CD4-positive, alpha-beta T cell (primary cell): ENCODE results near the gene FBXO24. TPM values are rescaled to one million over a fixed set of nuclear protein-coding genes. Genes with fewer than 3 reads are reported as not detected.

Source experiments
- ATAC-seq: fragments of 200-7000 bp; cut with Tn5 transposase; one replicate; pipeline ENCODE4 v1.10.0; 2022; ENCODE audit warnings: mild to moderate bottlenecking; ENCODE audit not compliant: poor library complexity
- CTCF ChIA-PET: fragments of 350-600 bp; sonication (Branson Sonifier 250); formaldehyde crosslinking; loops from one replicate; lab custom pipeline; 2021; ENCODE audit warnings: antibody characterized with exemption, inconsistent platforms; lab: Charles Lee
- POLR2A ChIA-PET: fragments of 350-600 bp; sonication (Branson Sonifier 250); formaldehyde crosslinking; loops from one replicate; lab custom pipeline; 2021; ENCODE audit warnings: antibody characterized with exemption, inconsistent platforms; lab: Charles Lee
- DNase-seq, 14 experiments: peaks; one replicate each; pipeline ENCODE4 v3.0.0-alpha.2; 2013 to 2020; ENCODE audit warnings: mixed read lengths in 2 of 14
- H3K27ac ChIP-seq, 2 donors: one replicate each; pipeline versions ENCODE4 v1.5.1 to v1.7.0; 2013; ENCODE audit warnings: low read length in 2 of 2, low read depth in 1 of 2, mild to moderate bottlenecking in 1 of 2
- H3K27me3 ChIP-seq, 2 experiments: 1 replicate in 1 of 2; 2 replicates in 1 of 2; pipeline versions ENCODE4 v1.6.1 to v1.7.0; 2013; ENCODE audit warnings: low read length in 2 of 2, control low read depth in 1 of 2, mild to moderate bottlenecking in 1 of 2, moderate library complexity in 1 of 2; ENCODE audit not compliant: insufficient read depth in 2 of 2, control insufficient read depth in 1 of 2
- H3K36me3 ChIP-seq: one replicate; pipeline ENCODE4 v1.6.1; 2013; ENCODE audit warnings: low read length, control low read depth; ENCODE audit not compliant: insufficient read depth
- H3K4me1 ChIP-seq: one replicate; pipeline ENCODE4 v1.6.1; 2013; ENCODE audit warnings: low read length, control low read depth; ENCODE audit not compliant: insufficient read depth
- H3K4me3 ChIP-seq: one replicate; pipeline ENCODE4 v1.5.1; 2013; ENCODE audit warnings: mild to moderate bottlenecking, low read length, moderate library complexity
- H3K9me3 ChIP-seq, 2 experiments: 1 replicate in 1 of 2; 2 replicates in 1 of 2; pipeline versions ENCODE4 v1.6.1 to v1.7.0; 2013; ENCODE audit warnings: low read length in 2 of 2, mild to moderate bottlenecking in 2 of 2, control low read depth in 1 of 2, moderate library complexity in 1 of 2; ENCODE audit not compliant: control insufficient read depth in 1 of 2, insufficient read depth in 1 of 2
- H3K27ac Mint-ChIP-seq: one replicate; pipeline ENCODE4 v1.8.0; 2020; ENCODE audit warnings: mixed read lengths
- H3K27me3 Mint-ChIP-seq: one replicate; pipeline ENCODE4 v1.8.0; 2021; ENCODE audit warnings: mixed read lengths
- H3K36me3 Mint-ChIP-seq: one replicate; pipeline ENCODE4 v1.8.0; 2021; ENCODE audit warnings: low read depth, mixed read lengths
- H3K4me1 Mint-ChIP-seq: one replicate; pipeline ENCODE4 v1.8.0; 2021; ENCODE audit warnings: low read depth, mixed read lengths
- H3K4me3 Mint-ChIP-seq: one replicate; pipeline ENCODE4 v1.8.0; 2020; ENCODE audit warnings: mild to moderate bottlenecking, mixed read lengths
- H3K9me3 Mint-ChIP-seq: one replicate; pipeline ENCODE4 v1.8.0; 2020; ENCODE audit warnings: mixed read lengths
- intact Hi-C, 2 experiments: fragments of 100-400 bp; cut with DNase I in 1 of 2; cut with micrococcal nuclease in 1 of 2; formaldehyde crosslinking; loops; one replicate each; pipeline versions ENCODE4 v1.15.1 to v1.9.0; 2023 to 2025; cut with DNase I, micrococcal nuclease
- total RNA-seq, 174 experiments: library from RNA in 2 of 174; stranded (reverse) in 2 of 174; gene quantifications; one replicate each; pipeline ENCODE4 v1.2.3 and lab custom pipeline; 2021 to 2026
- TF ChIP-seq, protein P1 (sequence below): fragments of 200-600 bp; IDR thresholded peaks from one replicate; pipeline ENCODE4 v1.8.0; 2022; ENCODE audit warnings: antibody characterized with exemption, mild to moderate bottlenecking

FBXO24 gene
- total RNA-seq, 2 experiments from 2014 or later, result 0.66 to 0.78 TPM

DNA sequence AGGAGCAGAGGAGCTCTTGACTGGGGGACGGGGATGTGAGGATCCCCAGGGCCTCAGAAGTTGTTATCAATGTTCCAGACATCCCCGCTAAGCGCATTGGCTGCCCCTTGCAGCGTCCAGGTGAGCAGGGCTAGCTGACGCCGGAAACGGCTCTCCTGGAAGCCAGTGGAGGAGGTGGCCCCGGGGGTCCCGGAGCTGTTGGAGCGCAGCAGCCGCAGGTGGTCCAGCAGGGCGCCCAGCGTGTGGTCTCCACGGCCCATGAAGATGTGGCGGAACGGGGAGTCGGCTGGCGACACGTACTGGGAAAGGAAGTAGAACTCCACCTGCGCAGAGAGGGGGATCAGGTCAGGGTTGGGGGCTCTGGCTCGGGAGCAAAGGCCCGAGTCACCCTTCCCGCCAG, 34.7 kb downstream of the FBXO24 start:
- ATAC-seq (no peak), DNase-seq (no peak)
- Mint-ChIP-seq H3K9me3 (no peaks in the 10 kb centered on the region), H3K27me3 (no peaks in the 10 kb centered on the region), H3K27ac (no peak overlapping the region), H3K36me3 (peaks cover 5% of the 10 kb centered on the region), H3K4me1 (peaks cover 9% of the 10 kb centered on the region), H3K4me3 (no peak overlapping the region)
- intact Hi-C loops, result no loop called here
- CTCF ChIA-PET, result no interaction called here
- TF ChIP-seq, protein P1, sequence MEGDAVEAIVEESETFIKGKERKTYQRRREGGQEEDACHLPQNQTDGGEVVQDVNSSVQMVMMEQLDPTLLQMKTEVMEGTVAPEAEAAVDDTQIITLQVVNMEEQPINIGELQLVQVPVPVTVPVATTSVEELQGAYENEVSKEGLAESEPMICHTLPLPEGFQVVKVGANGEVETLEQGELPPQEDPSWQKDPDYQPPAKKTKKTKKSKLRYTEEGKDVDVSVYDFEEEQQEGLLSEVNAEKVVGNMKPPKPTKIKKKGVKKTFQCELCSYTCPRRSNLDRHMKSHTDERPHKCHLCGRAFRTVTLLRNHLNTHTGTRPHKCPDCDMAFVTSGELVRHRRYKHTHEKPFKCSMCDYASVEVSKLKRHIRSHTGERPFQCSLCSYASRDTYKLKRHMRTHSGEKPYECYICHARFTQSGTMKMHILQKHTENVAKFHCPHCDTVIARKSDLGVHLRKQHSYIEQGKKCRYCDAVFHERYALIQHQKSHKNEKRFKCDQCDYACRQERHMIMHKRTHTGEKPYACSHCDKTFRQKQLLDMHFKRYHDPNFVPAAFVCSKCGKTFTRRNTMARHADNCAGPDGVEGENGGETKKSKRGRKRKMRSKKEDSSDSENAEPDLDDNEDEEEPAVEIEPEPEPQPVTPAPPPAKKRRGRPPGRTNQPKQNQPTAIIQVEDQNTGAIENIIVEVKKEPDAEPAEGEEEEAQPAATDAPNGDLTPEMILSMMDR, result no peak
- Histone ChIP-seq H3K9me3 (no peaks in the 10 kb centered on the region), H3K27me3 (no peaks in the 10 kb centered on the region), H3K27ac (no peak overlapping the region), H3K36me3 (no peaks in the 10 kb centered on the region), H3K4me1 (peaks cover 7% of the 10 kb centered on the region), H3K4me3 (no peak overlapping the region)
- POLR2A ChIA-PET, result interaction anchor here (1.3 kb wide), 1 partner anchor 9 kb away, joined by 5 read pairs; the partner anchor contains the start of gene MOSPD3

DNA sequence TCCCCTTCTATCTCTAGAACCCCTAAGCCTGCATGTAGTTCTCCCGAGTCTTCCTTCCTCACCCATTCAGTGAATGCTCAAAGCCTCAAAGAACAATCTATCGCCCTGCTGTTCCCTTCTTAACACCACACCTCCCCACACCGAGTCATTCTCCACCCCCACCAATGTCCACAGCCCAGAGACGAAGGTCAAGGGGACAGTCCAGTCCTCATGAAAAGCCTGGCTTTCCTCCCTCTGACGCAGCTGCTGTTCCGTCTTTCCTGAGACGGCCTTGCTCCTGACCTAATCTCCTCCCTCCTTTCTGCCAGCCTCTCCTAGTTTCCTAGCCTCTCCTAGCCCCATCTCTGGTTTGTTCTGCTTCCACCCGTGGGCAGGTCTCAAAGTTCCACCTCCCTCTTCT, 35.4 kb downstream of the FBXO24 start:
- no peak overlapping the region for H3K27ac Mint-ChIP-seq
- TF ChIP-seq, protein P1, result no peak
- no peaks in the 10 kb centered on the region for H3K9me3 Mint-ChIP-seq

DNA sequence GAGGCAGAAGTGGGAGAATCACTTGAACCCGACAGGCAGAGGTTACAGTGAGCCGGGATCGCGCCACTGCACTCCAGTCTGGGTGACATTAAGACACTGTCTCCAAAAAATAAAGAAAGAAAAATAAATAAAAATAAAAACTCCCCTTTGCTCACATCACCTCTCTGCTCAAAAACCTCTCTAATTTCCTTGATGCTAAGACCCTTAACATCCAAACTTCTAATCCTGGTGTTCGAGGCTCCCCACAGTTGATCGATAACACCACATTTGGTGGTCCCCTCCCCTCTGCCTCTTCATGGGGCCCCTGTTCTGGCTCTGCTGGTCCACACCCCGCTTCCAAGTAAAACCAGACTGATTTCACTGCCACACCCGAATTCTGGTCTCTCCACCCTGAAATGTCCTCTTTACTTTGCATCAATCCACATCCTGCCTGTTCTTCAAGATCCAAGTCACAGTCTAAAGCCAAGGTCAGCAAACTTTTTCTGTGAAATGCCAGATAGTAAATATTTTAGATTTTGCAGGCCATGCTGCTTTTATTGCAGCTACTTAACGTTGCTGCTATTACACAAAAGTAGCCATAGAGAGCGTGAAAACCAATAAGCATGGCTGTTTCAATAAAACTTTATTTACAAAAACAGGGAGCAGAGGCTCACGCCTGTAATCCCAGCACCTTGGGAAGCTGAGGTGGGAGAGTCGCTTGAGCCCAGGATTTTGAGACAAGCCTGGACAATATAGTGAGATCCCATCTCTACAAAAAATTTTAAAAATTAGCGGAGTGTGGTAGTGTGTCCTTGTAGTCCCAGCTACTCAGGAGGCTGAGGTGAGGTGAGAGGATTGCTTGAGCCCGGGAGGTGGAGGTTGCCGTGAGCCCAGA, 38.1 kb downstream of the FBXO24 start:
- peaks cover 5% of the 10 kb centered on the region for H3K36me3 Mint-ChIP-seq
- no peaks in the 10 kb centered on the region for H3K27me3 ChIP-seq
- H3K9me3 Mint-ChIP-seq, result no peaks in the 10 kb centered on the region
- POLR2A ChIA-PET, result interaction anchor here (0.6 to 3.5 kb wide), 3 partner anchors 12 to 68 kb away, joined by 3 to 33 read pairs (median 3); partner anchors contain the start of genes FBXO24, LRCH4 and MOSPD3
- TF ChIP-seq, protein P1, result no peak
- no peak overlapping the region for H3K4me3 ChIP-seq
- CTCF ChIA-PET, result interaction anchor here (0.6 to 1.5 kb wide), 2 partner anchors 10 to 110 kb away, joined by 3 read pairs; no protein-coding TSS in a partner anchor
- no peaks in the 10 kb centered on the region for H3K36me3 ChIP-seq
- H3K27ac ChIP-seq, result no peak overlapping the region
- H3K9me3 ChIP-seq, result no peaks in the 10 kb centered on the region
- intact Hi-C loops, result no loop called here
- ATAC-seq (no peak), DNase-seq (no peak)
- H3K4me1 ChIP-seq, result peaks cover 28% of the 10 kb centered on the region
- H3K27ac Mint-ChIP-seq, result no peak overlapping the region
- H3K27me3 Mint-ChIP-seq, result no peaks in the 10 kb centered on the region
- H3K4me3 Mint-ChIP-seq, result no peak overlapping the region
- peaks cover 20% of the 10 kb centered on the region for H3K4me1 Mint-ChIP-seq

More for the DNA sequence above, 35.4 kb downstream of the FBXO24 start:
- Mint-ChIP-seq H3K4me3 (no peak overlapping the region), H3K27me3 (no peaks in the 10 kb centered on the region), H3K4me1 (peaks cover 17% of the 10 kb centered on the region), H3K36me3 (peaks cover 5% of the 10 kb centered on the region)
- Histone ChIP-seq H3K4me1 (peaks cover 14% of the 10 kb centered on the region), H3K4me3 (no peak overlapping the region), H3K9me3 (no peaks in the 10 kb centered on the region), H3K27me3 (no peaks in the 10 kb centered on the region), H3K27ac (no peak overlapping the region), H3K36me3 (no peaks in the 10 kb centered on the region)
- no peak for ATAC-seq
- CTCF ChIA-PET, result no interaction called here
- intact Hi-C loops, result no loop called here
- no peak for DNase-seq
- POLR2A ChIA-PET, result no interaction called here
